ENCODE data around the gene OR4N5. TPM values are rescaled to one million over a fixed set of nuclear protein-coding genes. Genes with fewer than 3 reads are reported as not detected.
"Not testable (repeated sequence)": the region's sequence is repeated elsewhere in the genome, so short reads cannot be mapped to it uniquely, and the experiment has no call there.

The OR4N5 gene
- total and polyA plus RNA-seq, 2 of the 8 experiments (the other 6 are each of a cell fraction or from before 2014, with no cell fraction given), result not detected

- POLR2A ChIA-PET (ENCODE audit: partially characterized antibody), result no interaction called here
- no peak overlapping the region for H4K8ac ChIP-seq (ENCODE audit: extremely low read depth, insufficient read depth, low read length)
These were observed 28.5 kb downstream of the OR4N5 start for GRCh38 chr14:20167091-20167490.

GRCh38 chr14:20169852-20170251 lies 31.2 kb downstream of the OR4N5 start:
- H2AK5ac ChIP-seq (ENCODE audit: low read depth, low read length); DNase-seq (ENCODE audit: low read depth in 1 of 2, low spot score in 2 of 2); H3K9ac ChIP-seq (replicated peaks in 1 of 4; ENCODE audit: extremely low read depth in 1 of 4, low read depth in 3 of 4, low read length in 3 of 4); H3K4me1 ChIP-seq (replicated peaks in 1 of 4; ENCODE audit: control insufficient read depth in 3 of 4, insufficient read depth in 4 of 4, low read length in 3 of 4); H3K36me3 ChIP-seq (ENCODE audit: control insufficient read depth in 2 of 4, insufficient read depth in 4 of 4, low read length in 3 of 4); H3K27ac ChIP-seq (ENCODE audit: low read depth, low read length); H3K56ac ChIP-seq (replicated peaks; ENCODE audit: insufficient read length, low read depth, low read length); H3K79me1 ChIP-seq (ENCODE audit: low read depth, low read length); H2BK12ac ChIP-seq (ENCODE audit: low read depth, low read length); FAIRE-seq; H3K23ac ChIP-seq (ENCODE audit: insufficient read length); H2BK15ac ChIP-seq (ENCODE audit: low read length); H4K20me1 ChIP-seq (replicated peaks in 1 of 2; ENCODE audit: control insufficient read depth in 1 of 2, insufficient read depth in 2 of 2, low read length in 2 of 2); H2BK20ac ChIP-seq (ENCODE audit: low read length); H4K91ac ChIP-seq (replicated peaks; ENCODE audit: insufficient read length, low read length); H3K23me2 ChIP-seq (ENCODE audit: low read depth, low read length); H3K27me3 ChIP-seq (replicated peaks in 1 of 4; ENCODE audit: control insufficient read depth in 3 of 4, extremely low read depth in 1 of 4, insufficient read depth in 3 of 4, low read length in 3 of 4); H4K5ac ChIP-seq (ENCODE audit: insufficient read length, low read depth, low read length); H3K4me2 ChIP-seq (ENCODE audit: insufficient read depth in 1 of 2, low read depth in 2 of 2, low read length in 2 of 2); H3K14ac ChIP-seq (ENCODE audit: insufficient read length); H3K4me3 ChIP-seq (ENCODE audit: extremely low read depth in 1 of 4, insufficient read depth in 2 of 4, low read depth in 3 of 4, low read length in 4 of 4); H3K4ac ChIP-seq (replicated peaks; ENCODE audit: insufficient read length, low read depth, low read length); H2BK120ac ChIP-seq (replicated peaks; ENCODE audit: low read depth, low read length); H4K8ac ChIP-seq (ENCODE audit: extremely low read depth, insufficient read depth, low read length); H2AFZ ChIP-seq (ENCODE audit: low read length); H3K79me2 ChIP-seq (ENCODE audit: control insufficient read depth in 1 of 2, insufficient read depth in 2 of 2, low read length in 2 of 2); CTCF ChIA-PET (ENCODE audit: partially characterized antibody); H2BK5ac ChIP-seq (ENCODE audit: low read depth, low read length); H3K18ac ChIP-seq (ENCODE audit: extremely low read depth, low read length); POLR2A ChIA-PET (ENCODE audit: partially characterized antibody): not testable (repeated sequence)
- peaks cover 28 to 46% of the 10 kb centered on the region in 2 experiments for H3K9me3 ChIP-seq (ENCODE audit: insufficient read depth in 2 of 2, low read depth in 1 of 2, low read length in 1 of 2)

More at GRCh38 chr14:20167091-20167490, 28.5 kb downstream of the OR4N5 start:
- H4K20me1 ChIP-seq (replicated peaks in 1 of 2; ENCODE audit: control insufficient read depth in 1 of 2, insufficient read depth in 2 of 2, low read length in 2 of 2), result no peaks in the 10 kb centered on the region
- no peaks in the 10 kb centered on the region for H3K23me2 ChIP-seq (ENCODE audit: low read depth, low read length)
- H2AK5ac ChIP-seq (ENCODE audit: low read depth, low read length), result no peak overlapping the region
- H3K18ac ChIP-seq (ENCODE audit: extremely low read depth, low read length), result no peak overlapping the region
- H3K9ac ChIP-seq (replicated peaks in 1 of 4; ENCODE audit: extremely low read depth in 1 of 4, low read depth in 3 of 4, low read length in 3 of 4), result no peak overlapping the region
- no peaks in the 10 kb centered on the region for H3K4me1 ChIP-seq (replicated peaks in 1 of 4; ENCODE audit: control insufficient read depth in 3 of 4, insufficient read depth in 4 of 4, low read length in 3 of 4)
- no peak overlapping the region for H2BK5ac ChIP-seq (ENCODE audit: low read depth, low read length)
- FAIRE-seq (no peak), DNase-seq (ENCODE audit: low read depth in 1 of 2, low spot score in 2 of 2) (no peak)
- H2BK20ac ChIP-seq (ENCODE audit: low read length), result no peak overlapping the region
- no peak overlapping the region for H3K23ac ChIP-seq (ENCODE audit: insufficient read length)
- no peak overlapping the region for H4K5ac ChIP-seq (ENCODE audit: insufficient read length, low read depth, low read length)
- no peak overlapping the region for H3K27ac ChIP-seq (ENCODE audit: low read depth, low read length)
- no peak overlapping the region for H2BK12ac ChIP-seq (ENCODE audit: low read depth, low read length)
- TF ChIP-seq BCL11A (IDR thresholded peaks at IDR 0.05; ENCODE audit: low read depth in 2 of 2, low read length in 2 of 2) (no peak), SUZ12 (IDR thresholded peaks at IDR 0.05; ENCODE audit: low read length) (no peak), POU5F1 (IDR thresholded peaks at IDR 0.05; ENCODE audit: low read depth, low read length) (no peak)
- H3K14ac ChIP-seq (ENCODE audit: insufficient read length), result no peak overlapping the region
- no peaks in the 10 kb centered on the region for H3K79me1 ChIP-seq (ENCODE audit: low read depth, low read length)
- no peaks in the 10 kb centered on the region for H3K27me3 ChIP-seq (replicated peaks in 1 of 4; ENCODE audit: control insufficient read depth in 3 of 4, extremely low read depth in 1 of 4, insufficient read depth in 3 of 4, low read length in 3 of 4)
- peaks cover 41 to 46% of the 10 kb centered on the region in 2 experiments for H3K9me3 ChIP-seq (ENCODE audit: insufficient read depth in 2 of 2, low read depth in 1 of 2, low read length in 1 of 2)
- no peaks in the 10 kb centered on the region for H3K36me3 ChIP-seq (ENCODE audit: control insufficient read depth in 2 of 4, insufficient read depth in 4 of 4, low read length in 3 of 4)
- H3K4me2 ChIP-seq (ENCODE audit: insufficient read depth in 1 of 2, low read depth in 2 of 2, low read length in 2 of 2), result no peak overlapping the region
- no peaks in the 10 kb centered on the region for H3K79me2 ChIP-seq (ENCODE audit: control insufficient read depth in 1 of 2, insufficient read depth in 2 of 2, low read length in 2 of 2)
- H2BK120ac ChIP-seq (replicated peaks; ENCODE audit: low read depth, low read length), result no peak overlapping the region
- no peak overlapping the region for H2BK15ac ChIP-seq (ENCODE audit: low read length)
- H3K4ac ChIP-seq (replicated peaks; ENCODE audit: insufficient read length, low read depth, low read length), result no peak overlapping the region
- H4K91ac ChIP-seq (replicated peaks; ENCODE audit: insufficient read length, low read length), result no peak overlapping the region
- CTCF ChIA-PET (ENCODE audit: partially characterized antibody), result no interaction called here
- H3K56ac ChIP-seq (replicated peaks; ENCODE audit: insufficient read length, low read depth, low read length), result no peak overlapping the region
- no peak overlapping the region for H2AFZ ChIP-seq (ENCODE audit: low read length)
- H3K4me3 ChIP-seq (ENCODE audit: extremely low read depth in 1 of 4, insufficient read depth in 2 of 4, low read depth in 3 of 4, low read length in 4 of 4), result no peak overlapping the region
